Upper lobe of left lung (tissue), 4 donors: ENCODE measurements around the gene IRF1.
A peak's percentile ranks its signal among the peaks of the same experiment; 100 is the strongest.

Experiments
- POLR2A ChIP-seq, 4 donors: fragments of 450-650 bp; IDR thresholded peaks; one replicate each; pipeline ENCODE4 v1.5.1; 2016 to 2017; ENCODE audit warnings: antibody characterized with exemption in 4 of 4, mild to moderate bottlenecking in 2 of 4
- TF ChIP-seq, protein P1 (sequence below), 6 experiments: fragments of 450-650 bp in 4 of 6; fragments of 200-600 bp in 2 of 6; sonication (generic) in 2 of 6; IDR thresholded peaks; one replicate each; pipeline ENCODE4 v1.5.1; 2016 to 2019; ENCODE audit warnings: antibody characterized with exemption in 6 of 6

GRCh38 chr5:132477784-132478365 lies 12.7 kb downstream of the IRF1 start:
- TF ChIP-seq POLR2A (IDR thresholded peaks at IDR 0.05): peak in 1 of 4 donors; percentile 8
- TF ChIP-seq, protein P1, sequence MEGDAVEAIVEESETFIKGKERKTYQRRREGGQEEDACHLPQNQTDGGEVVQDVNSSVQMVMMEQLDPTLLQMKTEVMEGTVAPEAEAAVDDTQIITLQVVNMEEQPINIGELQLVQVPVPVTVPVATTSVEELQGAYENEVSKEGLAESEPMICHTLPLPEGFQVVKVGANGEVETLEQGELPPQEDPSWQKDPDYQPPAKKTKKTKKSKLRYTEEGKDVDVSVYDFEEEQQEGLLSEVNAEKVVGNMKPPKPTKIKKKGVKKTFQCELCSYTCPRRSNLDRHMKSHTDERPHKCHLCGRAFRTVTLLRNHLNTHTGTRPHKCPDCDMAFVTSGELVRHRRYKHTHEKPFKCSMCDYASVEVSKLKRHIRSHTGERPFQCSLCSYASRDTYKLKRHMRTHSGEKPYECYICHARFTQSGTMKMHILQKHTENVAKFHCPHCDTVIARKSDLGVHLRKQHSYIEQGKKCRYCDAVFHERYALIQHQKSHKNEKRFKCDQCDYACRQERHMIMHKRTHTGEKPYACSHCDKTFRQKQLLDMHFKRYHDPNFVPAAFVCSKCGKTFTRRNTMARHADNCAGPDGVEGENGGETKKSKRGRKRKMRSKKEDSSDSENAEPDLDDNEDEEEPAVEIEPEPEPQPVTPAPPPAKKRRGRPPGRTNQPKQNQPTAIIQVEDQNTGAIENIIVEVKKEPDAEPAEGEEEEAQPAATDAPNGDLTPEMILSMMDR (IDR thresholded peaks at IDR 0.05): no peak
